ENCODE measurements around the gene AQP9. TPM values are rescaled to one million over a fixed set of nuclear protein-coding genes. Genes with fewer than 3 reads are reported as not detected.

Gene AQP9
- total RNA-seq, 1 donor from 2014 or later: not detected

DNA sequence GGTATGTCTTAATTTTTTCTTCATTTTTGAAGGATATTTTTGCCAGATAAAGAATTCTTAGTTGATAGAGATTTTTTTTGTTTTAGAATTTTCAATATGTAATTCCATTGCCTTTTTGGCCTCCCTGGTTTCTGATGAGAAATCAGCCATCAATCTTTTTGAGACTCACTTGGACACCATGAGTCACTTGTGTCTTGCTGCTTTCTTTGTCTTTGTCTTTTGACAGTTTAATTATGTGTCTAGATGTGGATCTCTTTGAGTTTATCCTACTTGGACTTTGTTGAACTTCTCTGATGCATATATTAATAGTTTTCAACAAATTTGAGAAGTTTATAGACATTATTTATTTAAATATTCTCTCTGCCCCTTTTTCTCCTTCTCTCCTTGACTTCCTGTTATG is 34.7 kb upstream of the AQP9 start:
- Mint-ChIP-seq H3K27ac (no peak overlapping the region), H3K36me3 (no peaks in the 10 kb centered on the region), H3K9me3 (no peaks in the 10 kb centered on the region), H3K4me1 (no peaks in the 10 kb centered on the region), H3K27me3 (ENCODE audit: insufficient read depth, low read depth) (no peaks in the 10 kb centered on the region), H3K4me3 (no peak overlapping the region)
- Histone ChIP-seq H3K9ac (no peak overlapping the region), H3K4me1 (no peaks in the 10 kb centered on the region), H3K27me3 (no peaks in the 10 kb centered on the region), H3K4me3 (no peak overlapping the region), H3F3A (ENCODE audit: low read depth) (no peaks in the 10 kb centered on the region), H3K4me2 (no peak overlapping the region), H3K9me3 (ENCODE audit: low read depth) (no peaks in the 10 kb centered on the region), H3K27ac (no peak overlapping the region), H3K79me2 (ENCODE audit: low read depth) (no peaks in the 10 kb centered on the region), H3K36me3 (no peaks in the 10 kb centered on the region), H2AFZ (replicated peaks) (no peak overlapping the region), H4K20me1 (ENCODE audit: low read depth) (no peaks in the 10 kb centered on the region)
- DNase-seq (ENCODE audit: low spot score): no peak
- no peak for TF ChIP-seq EZH2 (IDR thresholded peaks at IDR 0.05)
- TF ChIP-seq CTCF (IDR thresholded peaks at IDR 0.05): no peak
- TF ChIP-seq EZH2phosphoT487 (IDR thresholded peaks at IDR 0.05): no peak

DNA sequence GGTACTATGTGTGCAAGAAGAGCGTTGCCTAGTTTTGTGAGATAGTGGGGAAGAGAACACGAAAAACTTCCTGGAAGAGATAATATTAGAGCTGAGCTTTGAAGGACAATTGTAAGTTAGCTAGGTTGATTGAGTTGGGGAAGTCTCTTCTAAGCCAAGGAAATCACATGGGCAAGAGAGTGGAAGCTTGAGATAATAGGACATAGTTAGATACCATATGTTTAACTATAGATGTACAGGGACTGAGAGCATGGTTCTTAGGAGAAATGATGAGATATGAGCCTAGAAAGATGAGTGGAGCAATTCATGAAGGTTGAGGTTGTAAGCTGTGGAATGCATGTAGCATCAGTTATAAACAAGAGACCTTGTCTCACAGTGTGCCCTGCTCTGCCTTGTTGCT is 30.1 kb upstream of the AQP9 start:
- H3K4me2 ChIP-seq: no peak overlapping the region
- no peak for DNase-seq (ENCODE audit: low spot score)
- H3K4me1 Mint-ChIP-seq: no peaks in the 10 kb centered on the region
- H3K4me1 ChIP-seq: no peaks in the 10 kb centered on the region
- no peaks in the 10 kb centered on the region for H3K36me3 Mint-ChIP-seq
- H3K4me3 Mint-ChIP-seq: no peak overlapping the region
- no peak for TF ChIP-seq EZH2 (IDR thresholded peaks at IDR 0.05)
- no peak for TF ChIP-seq EZH2phosphoT487 (IDR thresholded peaks at IDR 0.05)
- TF ChIP-seq CTCF (IDR thresholded peaks at IDR 0.05): no peak
- no peaks in the 10 kb centered on the region for H3K36me3 ChIP-seq
- H3K9me3 Mint-ChIP-seq: no peaks in the 10 kb centered on the region
- no peaks in the 10 kb centered on the region for H3K27me3 ChIP-seq
- H3K27me3 Mint-ChIP-seq (ENCODE audit: insufficient read depth, low read depth): no peaks in the 10 kb centered on the region
- H3K79me2 ChIP-seq (ENCODE audit: low read depth): no peaks in the 10 kb centered on the region
- H3K9me3 ChIP-seq (ENCODE audit: low read depth): no peaks in the 10 kb centered on the region
- no peaks in the 10 kb centered on the region for H4K20me1 ChIP-seq (ENCODE audit: low read depth)
- H3F3A ChIP-seq (ENCODE audit: low read depth): no peaks in the 10 kb centered on the region
- no peak overlapping the region for H3K4me3 ChIP-seq
- no peak overlapping the region for H2AFZ ChIP-seq (replicated peaks)
- no peak overlapping the region for H3K27ac Mint-ChIP-seq
- H3K9ac ChIP-seq: no peak overlapping the region
- H3K27ac ChIP-seq: no peak overlapping the region

GRCh38 chr15:58109419-58109818 is 28.8 kb upstream of the AQP9 start:
- Mint-ChIP-seq H3K27ac (no peak overlapping the region), H3K9me3 (no peaks in the 10 kb centered on the region), H3K4me1 (no peaks in the 10 kb centered on the region), H3K36me3 (no peaks in the 10 kb centered on the region), H3K27me3 (ENCODE audit: insufficient read depth, low read depth) (no peaks in the 10 kb centered on the region), H3K4me3 (no peak overlapping the region)
- Histone ChIP-seq H3K79me2 (ENCODE audit: low read depth) (no peaks in the 10 kb centered on the region), H3K36me3 (no peaks in the 10 kb centered on the region), H3K27me3 (no peaks in the 10 kb centered on the region), H3K4me2 (no peak overlapping the region), H3K9ac (no peak overlapping the region), H3K27ac (no peak overlapping the region), H3K9me3 (ENCODE audit: low read depth) (no peaks in the 10 kb centered on the region), H2AFZ (replicated peaks) (no peak overlapping the region), H3F3A (ENCODE audit: low read depth) (no peaks in the 10 kb centered on the region), H4K20me1 (ENCODE audit: low read depth) (no peaks in the 10 kb centered on the region), H3K4me1 (no peaks in the 10 kb centered on the region), H3K4me3 (no peak overlapping the region)
- no peak for DNase-seq (ENCODE audit: low spot score)
- no peak for TF ChIP-seq CTCF (IDR thresholded peaks at IDR 0.05)
- TF ChIP-seq EZH2 (IDR thresholded peaks at IDR 0.05): no peak
- no peak for TF ChIP-seq EZH2phosphoT487 (IDR thresholded peaks at IDR 0.05)
